Esophagus muscularis mucosa (tissue), 4 donors: ENCODE measurements around the gene ISL1. TPM values are rescaled to one million over a fixed set of nuclear protein-coding genes. Genes with fewer than 3 reads are reported as not detected.

Experiments used
- DNase-seq: peaks from one replicate; pipeline ENCODE4 v3.0.0-alpha.2; 2017; ENCODE audit errors: extremely low spot score
- H3K27ac ChIP-seq, 4 donors: fragments of 200-600 bp; sonication (generic); replicated peaks in 1 of 4; 1 replicate in 3 of 4; 2 replicates in 1 of 4; pipeline ENCODE4 v1.5.1; 2016 to 2019; ENCODE audit warnings: mild to moderate bottlenecking in 1 of 4
- H3K27me3 ChIP-seq, 4 donors: fragments of 200-600 bp; sonication (generic); one replicate each; pipeline versions ENCODE4 v1.5.1 to v1.6.0; 2016 to 2019
- H3K36me3 ChIP-seq, 4 donors: fragments of 200-600 bp; sonication (generic); one replicate each; pipeline ENCODE4 v1.5.1; 2016 to 2019
- H3K4me1 ChIP-seq, 4 donors: fragments of 200-600 bp; sonication (generic); one replicate each; pipeline ENCODE4 v1.5.1; 2016 to 2019
- H3K4me3 ChIP-seq, 4 donors: fragments of 200-600 bp; sonication (generic); 1 replicate in 2 of 4; 2 replicates in 2 of 4; pipeline ENCODE4 v1.5.1; 2016 to 2019; ENCODE audit warnings: mild to moderate bottlenecking in 4 of 4, moderate library complexity in 1 of 4
- H3K9me3 ChIP-seq, 4 donors: fragments of 200-600 bp; sonication (generic); 1 replicate in 3 of 4; 2 replicates in 1 of 4; pipeline ENCODE4 v1.5.1; 2016 to 2019
- EP300 ChIP-seq: sonication (generic); formaldehyde crosslinking; IDR thresholded peaks from one replicate; pipeline ENCODE4 v1.6.1; 2017; ENCODE audit warnings: antibody characterized with exemption
- POLR2A ChIP-seq: fragments of 450-650 bp; IDR thresholded peaks from one replicate; pipeline ENCODE4 v1.6.1; 2017; ENCODE audit warnings: antibody characterized with exemption, moderate library complexity, mild to moderate bottlenecking, low read depth
- POLR2AphosphoS5 ChIP-seq, 2 donors: sonication (generic); formaldehyde crosslinking; IDR thresholded peaks; one replicate each; pipeline ENCODE4 v1.6.1; 2017; ENCODE audit warnings: antibody characterized with exemption in 2 of 2
- WGBS: methylation state at CpG from one replicate; pipeline ENCODE4 v1.1.5; 2018; 5-methylcytosine and 5-hydroxymethylcytosine counted together
- intact Hi-C: fragments of 100-400 bp; cut with DNase I; formaldehyde crosslinking; loops from one replicate; pipeline ENCODE4 v1.15.1; 2023
- total RNA-seq, 4 donors: library from RNA; depleted of rRNA; stranded (reverse); fragments of >200 nt; gene quantifications; one replicate each; pipeline versions ENCODE4 v1.1.0 to v1.2.1, GENCODE V29; 2016
- TF ChIP-seq, protein P1 (sequence below), 3 experiments: fragments of 200-600 bp in 2 of 3; fragments of 450-650 bp in 1 of 3; sonication (generic) in 2 of 3; IDR thresholded peaks; one replicate each; pipeline ENCODE4 v1.5.1; 2017 to 2019; ENCODE audit warnings: antibody characterized with exemption in 3 of 3, mild to moderate bottlenecking in 2 of 3, moderate library complexity in 1 of 3

ISL1 gene
- total RNA-seq, result not detected

DNA sequence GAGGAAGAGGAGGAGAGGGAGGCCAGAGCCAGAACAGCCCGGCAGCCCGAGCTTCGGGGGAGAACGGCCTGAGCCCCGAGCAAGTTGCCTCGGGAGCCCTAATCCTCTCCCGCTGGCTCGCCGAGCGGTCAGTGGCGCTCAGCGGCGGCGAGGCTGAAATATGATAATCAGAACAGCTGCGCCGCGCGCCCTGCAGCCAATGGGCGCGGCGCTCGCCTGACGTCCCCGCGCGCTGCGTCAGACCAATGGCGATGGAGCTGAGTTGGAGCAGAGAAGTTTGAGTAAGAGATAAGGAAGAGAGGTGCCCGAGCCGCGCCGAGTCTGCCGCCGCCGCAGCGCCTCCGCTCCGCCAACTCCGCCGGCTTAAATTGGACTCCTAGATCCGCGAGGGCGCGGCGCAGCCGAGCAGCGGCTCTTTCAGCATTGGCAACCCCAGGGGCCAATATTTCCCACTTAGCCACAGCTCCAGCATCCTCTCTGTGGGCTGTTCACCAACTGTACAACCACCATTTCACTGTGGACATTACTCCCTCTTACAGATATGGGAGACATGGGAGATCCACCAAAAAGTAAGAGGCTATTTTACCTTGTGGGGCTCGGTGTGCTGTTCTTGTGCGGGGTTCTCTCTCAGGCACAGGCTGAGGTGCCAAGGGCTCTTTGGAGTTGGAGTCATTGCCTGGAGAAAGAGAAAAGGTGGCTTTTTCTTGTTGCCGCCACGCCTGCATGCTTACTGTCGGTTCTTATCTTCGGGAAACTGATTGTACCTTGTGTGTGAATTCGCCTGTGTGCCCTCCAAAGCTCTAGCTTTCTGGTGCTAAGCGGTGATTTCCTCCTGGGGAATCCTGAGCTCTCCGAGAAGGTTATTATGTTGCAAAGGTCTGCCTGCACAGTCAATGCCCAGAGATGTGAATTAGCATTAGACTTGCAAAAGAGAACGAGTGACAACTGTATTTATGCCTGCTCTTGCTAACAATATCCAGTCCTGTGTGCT, at the start of gene ISL1:
Gene ISL1 (plus strand): TSS at position 318 of the 991 bp plus-strand sequence. CDS start 224 bp downstream, at position 542.
- WGBS, result under 1% methylated on average over 29 of the region's 57 CpGs
- peaks cover 0 to 100% (median 84%) of the 10 kb centered on the region in 4 donors for H3K27me3 ChIP-seq
- H3K4me1 ChIP-seq, result peaks cover 17 to 45% (median 40%) of the 10 kb centered on the region in 4 donors
- H3K27ac ChIP-seq, result no peak within 1 kb of the TSS
- TF ChIP-seq, protein P1, sequence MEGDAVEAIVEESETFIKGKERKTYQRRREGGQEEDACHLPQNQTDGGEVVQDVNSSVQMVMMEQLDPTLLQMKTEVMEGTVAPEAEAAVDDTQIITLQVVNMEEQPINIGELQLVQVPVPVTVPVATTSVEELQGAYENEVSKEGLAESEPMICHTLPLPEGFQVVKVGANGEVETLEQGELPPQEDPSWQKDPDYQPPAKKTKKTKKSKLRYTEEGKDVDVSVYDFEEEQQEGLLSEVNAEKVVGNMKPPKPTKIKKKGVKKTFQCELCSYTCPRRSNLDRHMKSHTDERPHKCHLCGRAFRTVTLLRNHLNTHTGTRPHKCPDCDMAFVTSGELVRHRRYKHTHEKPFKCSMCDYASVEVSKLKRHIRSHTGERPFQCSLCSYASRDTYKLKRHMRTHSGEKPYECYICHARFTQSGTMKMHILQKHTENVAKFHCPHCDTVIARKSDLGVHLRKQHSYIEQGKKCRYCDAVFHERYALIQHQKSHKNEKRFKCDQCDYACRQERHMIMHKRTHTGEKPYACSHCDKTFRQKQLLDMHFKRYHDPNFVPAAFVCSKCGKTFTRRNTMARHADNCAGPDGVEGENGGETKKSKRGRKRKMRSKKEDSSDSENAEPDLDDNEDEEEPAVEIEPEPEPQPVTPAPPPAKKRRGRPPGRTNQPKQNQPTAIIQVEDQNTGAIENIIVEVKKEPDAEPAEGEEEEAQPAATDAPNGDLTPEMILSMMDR (IDR thresholded peaks at IDR 0.05), result no peak
- TF ChIP-seq POLR2A, result peak; percentile 39
- TF ChIP-seq EP300, result no peak
- peak in 1 of 2 donors; percentile 18 for TF ChIP-seq POLR2AphosphoS5 (IDR thresholded peaks at IDR 0.05)
- intact Hi-C loops, result no loop called here
- no peaks in the 10 kb centered on the region for H3K36me3 ChIP-seq
- H3K4me3 ChIP-seq, result peak within 1 kb of the TSS; percentile 45 to 54 (median 47)
- no peak for DNase-seq
- H3K9me3 ChIP-seq, result no peaks in the 10 kb centered on the region

DNA sequence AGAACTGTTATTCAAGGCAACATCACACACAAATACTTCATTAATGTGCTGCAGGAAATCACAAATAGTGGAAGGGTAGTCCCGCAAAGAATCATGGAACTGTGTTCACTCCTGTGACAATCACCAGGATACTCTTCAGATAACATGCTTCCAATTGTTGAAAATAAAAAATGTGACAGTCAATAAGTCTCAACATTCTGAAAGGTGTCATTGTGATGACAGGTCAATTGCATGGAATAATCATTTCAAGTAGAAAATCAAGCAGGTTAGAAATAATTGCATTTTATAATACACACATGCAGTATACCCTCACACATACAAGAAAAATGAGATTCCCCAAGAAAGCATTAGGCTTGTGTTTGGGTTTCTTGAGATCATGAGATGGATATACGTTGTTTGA, 46.4 kb upstream of the ISL1 start:
- H3K4me1 ChIP-seq, result no peaks in the 10 kb centered on the region
- TF ChIP-seq, protein P1 (IDR thresholded peaks at IDR 0.05), result no peak
- TF ChIP-seq EP300 (no peak), POLR2AphosphoS5 (IDR thresholded peaks at IDR 0.05) (no peak), POLR2A (no peak)
- H3K36me3 ChIP-seq, result no peaks in the 10 kb centered on the region

DNA sequence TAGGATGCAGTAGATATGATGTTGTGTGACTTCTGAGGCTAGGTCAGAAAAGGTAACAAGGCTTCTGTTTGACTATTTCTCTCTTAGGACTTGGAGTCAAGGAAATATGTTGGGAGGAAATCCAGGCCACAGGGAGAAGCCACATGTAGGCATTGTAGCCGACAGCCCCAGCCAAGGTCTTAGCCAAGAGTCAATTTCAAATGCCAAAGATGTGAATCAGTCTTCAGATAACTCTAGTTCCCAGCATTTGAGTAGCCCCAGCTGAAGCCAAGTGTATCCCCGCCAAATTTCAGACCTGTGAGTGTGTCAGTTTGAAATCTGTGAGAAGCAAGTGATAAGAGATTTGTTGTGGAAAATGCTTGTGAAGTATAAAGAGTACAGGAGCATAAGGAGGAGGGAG, 38.1 kb upstream of the ISL1 start:
- H3K4me1 ChIP-seq, result no peaks in the 10 kb centered on the region
- no peak for DNase-seq
- 69% methylated on average over 2 of the region's 2 CpGs for WGBS
- H3K27ac ChIP-seq, result no peak overlapping the region
- peaks cover 0 to 21% (median 8%) of the 10 kb centered on the region in 4 donors for H3K9me3 ChIP-seq
- intact Hi-C loops, result no loop called here
- no peak for TF ChIP-seq POLR2A
- TF ChIP-seq, protein P1 (IDR thresholded peaks at IDR 0.05), result no peak
- no peak for TF ChIP-seq EP300
- no peak for TF ChIP-seq POLR2AphosphoS5 (IDR thresholded peaks at IDR 0.05)
- H3K4me3 ChIP-seq, result no peak overlapping the region
- H3K27me3 ChIP-seq, result peaks cover 0 to 6% (median 0%) of the 10 kb centered on the region in 4 donors
- no peaks in the 10 kb centered on the region for H3K36me3 ChIP-seq

More for the DNA sequence above, 46.4 kb upstream of the ISL1 start:
- intact Hi-C loops, result no loop called here
- no peaks in the 10 kb centered on the region for H3K9me3 ChIP-seq
- WGBS, result 94% methylated on average over 2 of the region's 2 CpGs
- no peak for DNase-seq
- no peak overlapping the region for H3K4me3 ChIP-seq
- no peak overlapping the region for H3K27ac ChIP-seq
- no peaks in the 10 kb centered on the region for H3K27me3 ChIP-seq

DNA sequence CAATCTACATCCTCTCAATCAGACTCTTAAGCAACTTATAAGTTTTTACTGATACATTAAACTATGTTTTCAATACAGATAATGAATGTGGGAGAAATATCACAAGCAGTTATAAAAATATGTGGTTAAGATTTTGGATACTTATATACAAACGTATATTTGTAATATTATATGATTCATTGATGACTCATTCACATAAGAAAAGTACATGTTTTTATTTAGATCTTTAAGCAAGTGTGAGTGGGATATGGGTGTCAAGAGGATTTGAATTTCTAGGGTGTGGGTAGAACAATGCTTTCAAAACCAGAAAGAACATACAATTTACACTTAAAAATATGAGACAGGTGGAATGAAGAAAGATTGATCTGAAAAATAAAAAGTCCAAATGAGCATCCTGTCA, 36.1 kb upstream of the ISL1 start:
- Histone ChIP-seq H3K27me3 (peaks cover 0 to 6% (median 0%) of the 10 kb centered on the region in 4 donors), H3K36me3 (no peaks in the 10 kb centered on the region), H3K9me3 (peaks cover 0 to 21% (median 8%) of the 10 kb centered on the region in 4 donors), H3K27ac (no peak overlapping the region), H3K4me3 (no peak overlapping the region), H3K4me1 (no peaks in the 10 kb centered on the region)
- intact Hi-C loops, result no loop called here
- TF ChIP-seq POLR2AphosphoS5 (IDR thresholded peaks at IDR 0.05) (no peak), EP300 (no peak), POLR2A (no peak)
- TF ChIP-seq, protein P1 (IDR thresholded peaks at IDR 0.05), result no peak
- DNase-seq, result no peak
- 90% methylated on average over 1 of the region's 1 CpG for WGBS
